ENCODE measurements around the gene MMP20.

Gene MMP20

GRCh38 chr11:102622258-102622657 is 2.9 kb downstream of the MMP20 start:
- DNase-seq (ENCODE audit: low read depth, low spot score) = no peak

GRCh38 chr11:102620818-102621561 is 4.1 kb downstream of the MMP20 start:
- peak; percentile 47 for DNase-seq (ENCODE audit: low read depth, low spot score)

GRCh38 chr11:102620179-102620578 is 5.0 kb downstream of the MMP20 start:
- DNase-seq (ENCODE audit: low read depth, low spot score) = no peak

- DNase-seq (ENCODE audit: low read depth, low spot score) = no peak
These were observed 7.6 kb downstream of the MMP20 start for GRCh38 chr11:102617466-102618008.

DNA sequence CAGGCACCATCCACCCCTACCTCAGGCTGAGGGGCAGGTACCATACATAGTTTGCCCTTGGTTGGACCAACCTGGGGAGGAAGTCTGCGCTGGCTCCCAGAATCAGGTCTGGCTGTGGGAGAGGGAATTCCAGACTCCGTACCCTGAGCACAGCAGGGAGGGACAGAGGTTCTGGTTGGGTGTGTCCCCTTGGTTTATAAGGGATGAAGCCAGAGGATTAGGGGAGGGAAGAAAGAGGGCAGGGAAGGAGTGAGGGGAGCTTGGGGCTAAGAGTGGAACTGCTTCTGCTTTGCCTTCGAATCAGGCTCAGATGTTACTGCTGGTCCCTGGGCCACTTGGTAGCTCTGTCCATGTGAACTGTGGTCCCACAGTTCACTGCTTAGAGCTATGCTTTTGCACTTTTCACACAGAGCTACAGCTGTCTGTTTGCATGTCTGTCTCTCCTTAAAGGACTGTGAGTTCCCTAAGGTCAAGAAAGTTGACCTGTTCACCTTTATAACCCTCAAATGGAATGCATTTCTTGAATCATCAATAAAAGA is 9.2 kb downstream of the MMP20 start:
- no peak for DNase-seq (ENCODE audit: low read depth, low spot score)

GRCh38 chr11:102615077-102615893 is 9.8 kb downstream of the MMP20 start:
- no peak for DNase-seq (ENCODE audit: low read depth, low spot score)

DNA sequence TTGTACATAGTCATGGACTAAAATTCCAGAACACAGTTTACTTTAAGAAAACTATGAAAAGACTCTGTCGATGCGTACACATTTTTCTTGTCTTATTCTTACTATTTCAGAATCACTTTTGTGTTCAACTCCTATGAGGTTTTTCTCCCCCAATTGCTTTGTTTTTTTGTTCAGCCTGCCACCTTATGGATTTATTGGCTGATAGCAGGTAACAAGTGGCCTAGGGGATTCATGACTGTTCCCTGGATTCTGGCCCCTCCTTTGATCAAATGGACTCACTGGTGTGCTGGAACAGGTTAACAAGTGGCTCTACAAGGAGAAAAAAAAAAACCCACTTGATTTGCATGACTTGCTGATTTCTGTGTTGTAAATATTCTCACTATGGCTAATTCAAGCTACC is 10.6 kb downstream of the MMP20 start:
- DNase-seq (ENCODE audit: low read depth, low spot score) = no peak

DNA sequence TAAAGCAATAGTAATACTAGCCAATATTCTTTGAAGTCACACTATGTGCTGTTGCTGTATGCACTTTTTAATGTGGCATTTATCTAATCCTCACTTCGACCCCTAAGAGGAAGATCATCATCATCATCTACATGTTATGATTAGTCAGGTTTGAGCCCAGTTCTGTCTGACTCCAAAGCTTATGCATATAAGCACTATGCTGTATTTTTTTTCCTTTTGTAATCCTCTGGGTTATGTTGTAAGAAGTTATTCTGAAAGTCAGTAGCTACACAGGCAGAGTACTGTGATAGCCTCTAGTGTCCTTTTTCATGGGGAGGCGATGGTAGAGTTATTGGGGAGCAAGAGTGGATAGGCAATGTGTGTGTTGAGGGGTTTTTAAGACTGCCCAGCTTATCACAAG is 11.1 kb downstream of the MMP20 start:
- no peak for DNase-seq (ENCODE audit: low read depth, low spot score)

DNA sequence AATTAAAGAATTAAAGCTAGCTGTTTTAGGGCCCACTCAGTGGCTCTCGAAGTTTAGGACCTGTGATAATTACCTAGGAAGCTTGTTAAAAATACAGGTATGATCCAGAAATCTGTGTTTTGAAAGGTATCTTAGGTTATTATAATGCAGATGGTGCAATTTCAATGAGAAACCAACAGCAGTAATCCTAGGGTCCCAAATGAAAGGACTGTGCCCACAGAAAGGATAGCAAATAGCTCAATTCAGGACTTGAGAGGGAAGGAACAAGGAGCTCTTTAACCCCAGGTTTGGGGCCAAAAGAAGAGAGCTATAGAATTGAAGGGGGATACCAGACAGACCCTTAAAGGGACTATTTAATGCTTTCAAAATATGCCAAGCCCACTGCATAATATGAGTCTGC is 11.7 kb downstream of the MMP20 start:
- DNase-seq (ENCODE audit: low read depth, low spot score) = no peak

- DNase-seq (ENCODE audit: low read depth, low spot score) = no peak
These were observed 13.8 kb downstream of the MMP20 start for GRCh38 chr11:102611291-102611690.

GRCh38 chr11:102610200-102610599 is 14.9 kb downstream of the MMP20 start:
- DNase-seq (ENCODE audit: low read depth, low spot score) = no peak

- peak; percentile 46 for DNase-seq (ENCODE audit: low read depth, low spot score)
These were observed 16.4 kb downstream of the MMP20 start for GRCh38 chr11:102608699-102609098.

DNA sequence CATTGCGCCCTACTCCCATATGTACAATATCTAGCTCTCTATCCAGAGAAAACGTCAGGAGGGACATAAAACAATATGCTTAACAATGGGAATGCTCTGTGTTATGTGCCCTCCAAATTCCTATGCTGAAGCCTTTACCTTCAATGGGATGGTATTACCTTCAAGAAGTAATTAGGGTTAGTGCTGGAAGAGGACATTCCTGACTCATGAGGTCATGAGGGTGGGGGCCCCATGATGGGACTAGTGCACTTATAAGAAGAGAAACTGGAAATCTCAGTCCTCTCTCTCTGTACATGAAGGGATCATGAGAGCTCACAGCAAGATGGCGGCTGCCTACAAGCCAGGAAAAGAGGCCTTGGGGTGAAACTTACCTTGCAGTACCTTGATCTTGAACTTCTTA is 20.3 kb downstream of the MMP20 start:
- no peak for DNase-seq (ENCODE audit: low read depth, low spot score)

DNA sequence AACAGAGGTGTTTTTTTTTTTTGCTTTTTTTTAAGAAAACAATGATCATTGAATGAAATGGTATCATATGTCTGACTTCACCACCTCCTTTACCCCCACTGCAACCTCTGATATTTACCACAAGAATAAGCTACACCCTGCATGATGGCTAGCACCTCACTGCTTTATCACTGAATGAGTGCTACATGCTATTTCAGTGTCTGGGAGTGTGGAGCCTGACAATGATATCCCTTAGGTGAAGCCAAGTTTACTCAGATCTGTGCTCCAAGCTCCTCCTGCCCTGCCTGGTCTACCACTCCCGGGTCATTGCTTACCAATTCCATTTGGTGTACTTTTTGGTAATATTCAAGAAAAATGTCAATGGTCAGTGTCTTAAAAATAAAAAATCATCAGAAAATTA is 21.1 kb downstream of the MMP20 start:
- no peak for DNase-seq (ENCODE audit: low read depth, low spot score)

- DNase-seq (ENCODE audit: low read depth, low spot score) = no peak
These were observed 21.6 kb downstream of the MMP20 start for GRCh38 chr11:102603576-102603975.

DNA sequence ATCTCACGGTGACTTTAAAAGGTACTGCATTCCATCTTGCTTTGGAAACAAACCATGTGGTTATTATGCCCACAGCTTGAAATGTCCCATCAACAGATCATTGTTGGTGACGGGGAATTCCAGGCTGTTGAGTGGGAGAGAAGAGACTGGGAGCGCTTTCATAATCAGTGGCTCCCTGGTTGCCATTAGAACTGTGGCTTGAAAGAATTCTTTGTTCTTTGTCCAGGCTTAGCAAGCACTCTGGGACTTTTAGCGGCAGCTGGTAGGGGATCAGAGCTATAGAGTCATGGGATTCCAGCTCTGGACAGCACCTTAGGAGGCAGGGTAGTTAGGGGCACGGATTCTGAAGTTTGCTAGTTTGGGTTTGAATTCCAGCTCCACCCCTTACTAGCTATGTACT is 22.0 kb downstream of the MMP20 start:
- peak; percentile 96 for DNase-seq (ENCODE audit: low read depth, low spot score)

- no peak for DNase-seq (ENCODE audit: low read depth, low spot score)
These were observed 24.5 kb downstream of the MMP20 start for GRCh38 chr11:102600666-102601065.

- DNase-seq (ENCODE audit: low read depth, low spot score) = peak; percentile 92
These were observed 25.4 kb downstream of the MMP20 start for GRCh38 chr11:102599642-102600261.

DNA sequence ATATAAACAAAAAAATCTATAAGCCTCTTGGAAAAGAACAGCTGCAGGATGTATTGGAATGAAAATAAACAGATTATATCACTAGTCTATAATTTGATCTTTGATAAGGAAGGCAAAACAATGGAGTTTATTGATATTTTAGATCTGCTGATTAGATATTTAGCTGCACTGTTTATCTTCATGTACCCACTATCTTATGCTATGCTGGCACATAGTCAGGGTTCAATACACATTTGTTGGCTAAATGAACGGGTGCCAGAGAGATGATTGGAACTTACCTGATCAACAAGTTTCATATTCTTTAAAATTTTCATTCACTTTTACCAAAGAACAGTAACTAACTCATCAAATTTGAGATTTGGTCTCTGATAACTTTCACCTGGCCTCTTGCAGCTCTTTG is 26.9 kb downstream of the MMP20 start:
- no peak for DNase-seq (ENCODE audit: low read depth, low spot score)

DNA sequence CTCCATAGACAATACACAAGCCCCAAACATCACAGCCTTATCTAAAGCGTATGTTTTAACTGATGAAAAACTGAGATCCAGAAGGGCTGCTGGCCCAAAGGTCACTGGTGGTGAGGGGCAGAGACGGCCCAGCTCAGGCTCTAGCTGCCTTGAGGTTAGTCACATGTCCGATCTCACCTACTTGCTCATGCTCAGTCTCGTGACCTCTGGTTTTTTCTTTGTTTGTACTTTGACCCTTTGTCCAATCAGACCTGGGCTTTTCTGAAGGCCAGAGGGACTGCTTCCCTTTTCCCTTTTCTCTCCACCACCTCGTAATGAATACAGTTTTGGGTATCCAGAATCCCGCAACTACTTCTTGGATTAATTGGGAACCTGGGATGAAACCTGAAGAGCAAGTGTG is 28.6 kb downstream of the MMP20 start:
- DNase-seq (ENCODE audit: low read depth, low spot score) = no peak

DNA sequence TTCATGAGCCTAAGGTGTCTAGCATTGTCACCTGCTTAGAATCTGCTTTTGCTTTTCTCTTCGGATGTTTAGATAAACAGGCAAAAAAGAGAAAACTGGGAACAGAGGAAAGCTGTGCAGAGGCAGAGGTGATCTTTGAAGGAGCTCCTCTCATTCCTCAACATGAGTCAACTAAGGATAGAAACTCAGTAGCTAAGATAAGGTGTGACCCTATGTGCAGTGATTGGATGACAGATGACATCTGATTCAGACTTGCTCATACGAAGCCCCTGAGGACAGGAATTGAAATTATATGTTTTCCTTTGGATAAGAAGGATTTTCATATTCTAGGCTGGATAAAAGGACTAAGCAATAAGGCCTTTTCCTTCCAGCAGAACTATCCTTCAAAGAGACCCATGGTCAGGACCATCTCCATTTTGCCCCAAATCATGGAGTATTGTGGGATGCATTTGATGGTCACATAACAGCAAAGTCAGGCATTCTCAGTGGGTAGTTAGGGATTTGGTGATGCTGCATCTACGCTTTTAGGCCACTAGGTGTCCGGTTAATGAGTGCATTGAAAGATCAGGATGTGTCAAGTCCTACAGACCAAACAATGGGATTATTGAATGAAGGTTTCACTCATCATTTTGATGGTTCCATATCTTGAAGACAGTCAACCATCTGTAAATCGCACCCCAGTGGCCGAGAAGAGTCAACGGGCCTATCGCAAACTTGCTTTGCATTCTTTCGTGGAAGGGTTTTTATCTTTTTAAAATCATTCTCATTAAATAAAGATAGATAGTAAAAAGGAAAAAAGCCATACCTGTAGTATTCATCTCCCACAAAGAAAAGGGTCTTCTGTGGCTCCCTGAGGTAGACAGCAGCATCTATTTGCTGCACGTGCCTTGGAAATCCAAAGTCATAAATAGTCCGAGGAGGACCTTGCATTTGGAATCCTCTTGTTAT is 32.2 kb downstream of the MMP20 start:
- DNase-seq (ENCODE audit: low read depth, low spot score) = no peak
